HG02642 (cell line): Measurements from ENCODE around the gene GYS1.

Source experiments
- ATAC-seq: cut with Tn5 transposase; IDR thresholded peaks from one replicate; pipeline ENCODE4 v1.9.1; 2021; ENCODE audit warnings: mild to moderate bottlenecking; ENCODE audit not compliant: unreplicated experiment, poor library complexity

The GYS1 gene

DNA sequence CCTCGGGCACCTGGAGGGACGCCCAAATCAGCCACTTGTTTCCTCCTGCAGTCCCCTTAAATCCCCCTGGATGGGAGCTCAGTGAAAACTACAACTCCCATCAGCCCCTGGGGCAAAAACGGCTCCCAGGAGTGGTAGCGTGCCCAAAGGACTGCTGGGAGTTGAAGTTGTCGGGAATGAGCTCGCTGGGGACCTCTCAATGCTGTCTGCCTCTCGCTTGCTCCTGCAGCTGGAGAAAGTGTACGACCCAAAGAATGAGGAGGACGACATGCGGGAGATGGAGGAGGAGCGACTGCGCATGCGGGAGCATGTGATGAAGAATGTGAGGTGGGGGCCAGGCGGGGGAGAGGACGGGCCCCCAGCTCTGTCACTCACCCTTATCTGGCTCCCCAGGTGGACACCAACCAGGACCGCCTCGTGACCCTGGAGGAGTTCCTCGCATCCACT is 74.3 kb downstream of the GYS1 start:
- no peak for ATAC-seq
